ACC112 (cell line): ENCODE measurements around the gene PAXX.
"Not testable (repeated sequence)": the region's sequence is repeated elsewhere in the genome, so short reads cannot be mapped to it uniquely, and the experiment has no call there.

Experiments
- H2AFZ ChIP-seq: fragments of 200-600 bp; sonication (generic); one replicate; pipeline ENCODE4 v1.6.0; 2017; ENCODE audit warnings: antibody characterized with exemption, low read length; ENCODE audit not compliant: unreplicated experiment
- H3K27ac ChIP-seq: fragments of 200-600 bp; sonication (generic); 2 replicates; pipeline ENCODE4 v1.5.1; 2014; ENCODE audit warnings: low read depth, mild to moderate bottlenecking, antibody characterized with exemption, low read length, moderate library complexity
- H3K27me3 ChIP-seq: fragments of 200-600 bp; sonication (generic); 2 replicates; pipeline ENCODE4 v1.6.1; 2014; ENCODE audit warnings: mild to moderate bottlenecking, antibody characterized with exemption, low read length, moderate library complexity, mixed read lengths; ENCODE audit not compliant: insufficient read depth
- H3K36me3 ChIP-seq: fragments of 200-600 bp; sonication (generic); 2 replicates; pipeline ENCODE4 v1.6.1; 2016; ENCODE audit warnings: mild to moderate bottlenecking, antibody characterized with exemption, low read length, moderate library complexity, mixed read lengths; ENCODE audit not compliant: insufficient read depth
- H3K4me1 ChIP-seq: fragments of 200-600 bp; sonication (generic); one replicate; pipeline ENCODE4 v1.6.1; 2016; ENCODE audit warnings: low read length, mixed read lengths; ENCODE audit not compliant: insufficient read depth, unreplicated experiment, control insufficient read depth
- H3K4me3 ChIP-seq: fragments of 200-600 bp; sonication (generic); 2 replicates; pipeline ENCODE4 v1.5.1; 2014; ENCODE audit warnings: mild to moderate bottlenecking, low read depth, low read length
- H3K79me2 ChIP-seq: fragments of 200-600 bp; sonication (generic); one replicate; pipeline ENCODE4 v1.6.0; 2016; ENCODE audit warnings: low read length; ENCODE audit not compliant: control insufficient read depth, unreplicated experiment, insufficient read depth

Gene PAXX

GRCh38 chr9:136997830-136998234, 5.6 kb downstream of the PAXX start:
- Histone ChIP-seq H3K4me3 (no peak overlapping the region), H3K27me3 (no peaks in the 10 kb centered on the region), H2AFZ (no peak overlapping the region), H3K27ac (no peak overlapping the region), H3K36me3 (no peaks in the 10 kb centered on the region), H3K4me1 (peaks cover 37% of the 10 kb centered on the region), H3K79me2 (peaks cover 9% of the 10 kb centered on the region)

GRCh38 chr9:137000177-137000930, 8.1 kb downstream of the PAXX start:
- Histone ChIP-seq H2AFZ (no peak overlapping the region), H3K27ac (no peak overlapping the region), H3K36me3 (no peaks in the 10 kb centered on the region), H3K79me2 (no peaks in the 10 kb centered on the region), H3K4me1 (peaks cover 25% of the 10 kb centered on the region), H3K27me3 (no peaks in the 10 kb centered on the region), H3K4me3 (no peak overlapping the region)

DNA sequence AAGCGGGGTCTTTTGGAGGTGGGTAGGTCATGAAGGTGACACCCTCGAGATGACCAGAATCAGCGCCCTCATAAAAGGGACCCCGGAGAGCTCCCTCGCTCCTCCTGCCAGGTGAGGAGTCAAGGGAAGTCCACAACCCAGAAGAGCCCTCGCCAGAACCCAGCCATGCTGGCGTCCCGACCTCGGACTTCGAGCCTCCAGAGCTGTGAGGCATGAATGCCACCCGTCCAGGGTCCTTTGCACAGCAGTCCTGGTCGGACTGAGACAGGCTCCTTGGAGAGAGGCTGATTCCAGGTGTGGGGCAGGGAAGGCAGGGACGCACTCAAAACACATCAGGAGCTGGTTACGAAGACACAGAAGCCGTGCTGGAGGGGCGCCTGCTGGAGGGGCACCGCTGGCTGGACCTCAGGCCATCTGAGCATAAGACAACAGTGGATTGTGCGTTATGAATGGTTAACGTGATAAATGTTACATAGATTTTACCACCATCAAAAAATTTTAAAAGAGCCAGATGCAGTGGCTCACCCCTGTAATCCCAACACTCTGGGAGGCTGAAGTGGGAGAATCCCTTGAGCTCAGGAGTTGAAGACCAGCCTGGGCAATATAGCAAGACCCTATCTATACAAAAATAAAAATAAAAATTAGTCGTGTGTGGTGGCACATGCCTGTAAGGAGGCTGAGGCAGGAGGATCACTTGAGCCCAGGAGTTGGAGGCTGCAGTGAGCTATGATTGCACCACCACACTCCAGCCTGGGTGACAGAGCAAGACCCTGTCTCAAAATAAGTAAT, 9.8 kb downstream of the PAXX start:
- Histone ChIP-seq H2AFZ (no peak overlapping the region), H3K27ac (no peak overlapping the region), H3K36me3 (no peaks in the 10 kb centered on the region)

DNA sequence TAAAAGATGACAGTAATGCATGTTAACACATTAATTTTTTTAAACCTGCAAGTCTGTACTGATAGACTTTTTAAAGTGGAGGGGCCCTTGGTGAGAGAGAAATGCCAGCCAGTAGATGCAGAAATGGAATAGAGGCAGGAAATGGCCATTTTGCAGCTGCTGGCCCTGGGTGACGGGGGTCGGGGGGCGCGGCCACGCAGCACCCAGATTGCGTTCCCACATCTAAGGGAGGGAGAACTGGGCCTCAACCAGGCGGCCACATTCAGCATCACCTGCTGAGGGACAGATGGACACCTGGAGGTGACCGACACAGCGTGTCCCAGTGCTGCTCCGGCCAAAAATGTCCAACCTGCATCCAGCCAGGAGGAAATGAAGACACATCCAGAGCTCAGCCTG, 10.4 kb downstream of the PAXX start:
- Histone ChIP-seq H3K4me3 (no peak overlapping the region), H3K79me2 (no peaks in the 10 kb centered on the region), H3K27me3 (no peaks in the 10 kb centered on the region), H2AFZ (no peak overlapping the region), H3K36me3 (no peaks in the 10 kb centered on the region), H3K4me1 (peaks cover 12% of the 10 kb centered on the region), H3K27ac (no peak overlapping the region)

More for the DNA sequence above, 9.8 kb downstream of the PAXX start:
- no peak overlapping the region for H3K4me3 ChIP-seq
- H3K79me2 ChIP-seq = no peaks in the 10 kb centered on the region
- peaks cover 12% of the 10 kb centered on the region for H3K4me1 ChIP-seq
- no peaks in the 10 kb centered on the region for H3K27me3 ChIP-seq

DNA sequence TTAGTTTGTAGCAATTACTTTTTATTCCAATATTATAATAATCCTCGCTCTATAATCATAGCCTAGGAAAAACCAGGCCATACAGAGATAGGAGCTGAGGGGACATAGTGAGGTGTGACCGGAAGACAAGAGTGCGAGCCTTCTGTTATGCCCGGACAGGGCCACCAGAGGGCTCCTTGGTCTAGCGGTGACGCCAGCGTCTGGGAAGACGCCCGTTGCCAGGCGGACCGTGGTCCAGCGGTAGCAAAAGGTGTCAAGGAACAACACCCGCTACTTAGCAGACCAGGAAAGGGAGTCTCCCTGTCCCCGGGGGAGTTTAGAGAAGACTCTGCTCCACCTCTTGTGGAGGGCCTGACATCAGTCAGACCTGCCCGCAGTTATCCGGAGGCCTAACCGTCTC, 12.1 kb downstream of the PAXX start:
- not testable (repeated sequence) for H3K4me1 ChIP-seq, H3K27ac ChIP-seq, H3K27me3 ChIP-seq, H3K4me3 ChIP-seq, H2AFZ ChIP-seq, H3K79me2 ChIP-seq, H3K36me3 ChIP-seq

- Histone ChIP-seq H3K27me3 (no peaks in the 10 kb centered on the region), H3K4me1 (no peaks in the 10 kb centered on the region), H3K79me2 (no peaks in the 10 kb centered on the region), H3K27ac (no peak overlapping the region), H3K4me3 (no peak overlapping the region), H2AFZ (no peak overlapping the region), H3K36me3 (no peaks in the 10 kb centered on the region; the same call in 1 of the 2 replicates)
Observed at GRCh38 chr9:137006116-137007003, 14.1 kb downstream of the PAXX start.

GRCh38 chr9:137007108-137007815, 15.0 kb downstream of the PAXX start:
- Histone ChIP-seq H3K36me3 (no peaks in the 10 kb centered on the region; the same call in 1 of the 2 replicates), H3K4me1 (no peaks in the 10 kb centered on the region), H2AFZ (no peak overlapping the region), H3K27me3 (no peaks in the 10 kb centered on the region), H3K4me3 (no peak overlapping the region), H3K27ac (no peak overlapping the region), H3K79me2 (no peaks in the 10 kb centered on the region)

GRCh38 chr9:137007816-137008270, 15.6 kb downstream of the PAXX start:
- Histone ChIP-seq H3K79me2 (no peaks in the 10 kb centered on the region), H3K4me3 (no peak overlapping the region), H3K36me3 (no peaks in the 10 kb centered on the region; the same call in 1 of the 2 replicates), H2AFZ (no peak overlapping the region), H3K4me1 (no peaks in the 10 kb centered on the region), H3K27me3 (no peaks in the 10 kb centered on the region), H3K27ac (no peak overlapping the region)

- Histone ChIP-seq H3K4me3 (no peak overlapping the region), H2AFZ (no peak overlapping the region), H3K79me2 (no peaks in the 10 kb centered on the region), H3K4me1 (no peaks in the 10 kb centered on the region), H3K27me3 (no peaks in the 10 kb centered on the region), H3K36me3 (peaks cover under 1% of the 10 kb centered on the region; the same call in 1 of the 2 replicates), H3K27ac (no peak overlapping the region)
Observed at GRCh38 chr9:137008312-137008711, 16.1 kb downstream of the PAXX start.

DNA sequence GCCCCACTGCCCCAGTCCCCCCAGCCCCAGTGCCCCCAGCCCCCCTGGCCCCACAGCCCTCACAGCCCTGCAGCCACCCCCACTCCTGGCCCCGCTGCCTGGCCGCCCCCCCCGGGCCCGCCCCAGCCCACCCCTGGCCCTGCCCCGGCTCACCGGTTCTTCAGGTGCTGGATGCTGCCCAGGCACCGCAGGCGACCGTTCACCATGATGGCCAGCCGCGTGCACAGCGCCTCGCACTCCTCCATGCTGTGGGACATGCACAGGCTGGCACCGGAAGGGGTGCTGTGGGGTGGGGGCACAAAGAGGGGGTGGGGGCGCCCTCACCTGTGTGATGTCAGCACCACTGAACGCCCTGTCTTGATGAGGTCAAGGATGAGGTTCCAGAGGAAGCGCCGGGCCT, 17.0 kb downstream of the PAXX start:
- Histone ChIP-seq H3K27ac (no peak overlapping the region), H3K27me3 (no peaks in the 10 kb centered on the region), H2AFZ (no peak overlapping the region), H3K4me1 (no peaks in the 10 kb centered on the region), H3K4me3 (no peak overlapping the region), H3K79me2 (no peaks in the 10 kb centered on the region), H3K36me3 (peaks cover 6% of the 10 kb centered on the region; the same call in 1 of the 2 replicates)
